GM12865 (cell line): Measurements from ENCODE around the gene ABHD8.

Source experiments
- DNase-seq: peaks from one replicate; pipeline ENCODE4 v3.0.0; 2010; ENCODE audit warnings: low read depth
- H3K4me3 ChIP-seq: 2 replicates; pipeline ENCODE4 v1.5.1; 2011; ENCODE audit warnings: mild to moderate bottlenecking, low read depth, low read length, control low read depth
- TF ChIP-seq, protein P1 (sequence below): IDR thresholded peaks from 2 replicates; pipeline ENCODE4 v1.5.1; 2011; ENCODE audit warnings: low read length, control low read depth, low read depth, inconsistent platforms; ENCODE audit not compliant: insufficient read depth; ENCODE audit errors: missing control alignments

ABHD8 gene

GRCh38 chr19:17338433-17339078 is 35.3 kb upstream of the ABHD8 start:
- DNase-seq, result no peak
- TF ChIP-seq, protein P1, sequence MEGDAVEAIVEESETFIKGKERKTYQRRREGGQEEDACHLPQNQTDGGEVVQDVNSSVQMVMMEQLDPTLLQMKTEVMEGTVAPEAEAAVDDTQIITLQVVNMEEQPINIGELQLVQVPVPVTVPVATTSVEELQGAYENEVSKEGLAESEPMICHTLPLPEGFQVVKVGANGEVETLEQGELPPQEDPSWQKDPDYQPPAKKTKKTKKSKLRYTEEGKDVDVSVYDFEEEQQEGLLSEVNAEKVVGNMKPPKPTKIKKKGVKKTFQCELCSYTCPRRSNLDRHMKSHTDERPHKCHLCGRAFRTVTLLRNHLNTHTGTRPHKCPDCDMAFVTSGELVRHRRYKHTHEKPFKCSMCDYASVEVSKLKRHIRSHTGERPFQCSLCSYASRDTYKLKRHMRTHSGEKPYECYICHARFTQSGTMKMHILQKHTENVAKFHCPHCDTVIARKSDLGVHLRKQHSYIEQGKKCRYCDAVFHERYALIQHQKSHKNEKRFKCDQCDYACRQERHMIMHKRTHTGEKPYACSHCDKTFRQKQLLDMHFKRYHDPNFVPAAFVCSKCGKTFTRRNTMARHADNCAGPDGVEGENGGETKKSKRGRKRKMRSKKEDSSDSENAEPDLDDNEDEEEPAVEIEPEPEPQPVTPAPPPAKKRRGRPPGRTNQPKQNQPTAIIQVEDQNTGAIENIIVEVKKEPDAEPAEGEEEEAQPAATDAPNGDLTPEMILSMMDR, result no peak
- H3K4me3 ChIP-seq, result peak overlapping the region; percentile 82

- peak overlapping the region; percentile 82 for H3K4me3 ChIP-seq
- TF ChIP-seq, protein P1, result no peak
- DNase-seq, result peak; percentile 71
Observed at GRCh38 chr19:17337675-17338432, 34.6 kb upstream of the ABHD8 start.

DNA sequence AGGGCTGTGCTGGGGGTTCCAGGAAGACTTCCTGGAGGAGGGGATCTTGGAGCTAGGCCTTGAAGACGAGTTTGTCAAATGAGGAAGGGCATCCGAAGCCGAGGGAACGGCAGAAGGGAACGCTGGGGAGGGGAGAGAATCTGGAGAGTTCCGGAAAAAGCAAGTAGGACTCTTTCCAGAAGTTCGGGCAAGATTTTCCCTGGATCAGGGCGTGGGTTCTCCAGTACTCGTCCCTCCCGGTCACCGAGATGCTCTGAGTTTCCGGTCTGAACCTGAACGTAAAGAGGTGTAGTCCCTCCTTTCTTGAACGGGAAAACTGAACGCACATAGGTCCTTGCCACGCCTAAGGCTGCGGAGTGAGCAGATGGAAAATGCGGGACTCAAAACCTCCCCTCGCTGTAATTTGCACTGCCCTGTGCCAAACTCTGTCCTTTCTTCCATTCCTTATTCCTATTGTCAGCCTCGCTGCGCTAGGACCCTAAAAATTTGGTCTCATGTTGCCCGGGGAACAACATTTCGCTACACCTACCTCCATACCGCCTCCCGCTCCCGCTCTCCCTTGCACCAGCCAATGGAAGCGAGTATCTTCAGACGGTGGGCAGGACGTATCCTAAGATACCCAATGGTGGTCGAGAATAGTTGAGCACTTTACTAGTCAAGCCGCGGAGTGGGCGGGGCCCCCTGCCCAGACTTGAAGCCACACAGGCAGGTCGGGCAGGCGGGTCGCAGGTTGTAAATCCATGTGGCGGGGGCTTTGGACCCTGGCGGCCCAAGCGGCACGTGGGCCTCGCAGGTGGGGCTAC is 33.8 kb upstream of the ABHD8 start, which contains the start of gene GTPBP3:
Gene GTPBP3, plus strand, starts transcription at position 682 of the 803 bp plus-strand sequence. Its CDS starts 59 bp downstream, at position 741.
- peak; percentile 99 for DNase-seq
- H3K4me3 ChIP-seq, result peak within 1 kb of the TSS; percentile 82
- TF ChIP-seq, protein P1, result no peak

GRCh38 chr19:17335575-17335974 is 32.4 kb upstream of the ABHD8 start:
- no peak for DNase-seq
- H3K4me3 ChIP-seq, result no peak overlapping the region
- TF ChIP-seq, protein P1, result no peak

DNA sequence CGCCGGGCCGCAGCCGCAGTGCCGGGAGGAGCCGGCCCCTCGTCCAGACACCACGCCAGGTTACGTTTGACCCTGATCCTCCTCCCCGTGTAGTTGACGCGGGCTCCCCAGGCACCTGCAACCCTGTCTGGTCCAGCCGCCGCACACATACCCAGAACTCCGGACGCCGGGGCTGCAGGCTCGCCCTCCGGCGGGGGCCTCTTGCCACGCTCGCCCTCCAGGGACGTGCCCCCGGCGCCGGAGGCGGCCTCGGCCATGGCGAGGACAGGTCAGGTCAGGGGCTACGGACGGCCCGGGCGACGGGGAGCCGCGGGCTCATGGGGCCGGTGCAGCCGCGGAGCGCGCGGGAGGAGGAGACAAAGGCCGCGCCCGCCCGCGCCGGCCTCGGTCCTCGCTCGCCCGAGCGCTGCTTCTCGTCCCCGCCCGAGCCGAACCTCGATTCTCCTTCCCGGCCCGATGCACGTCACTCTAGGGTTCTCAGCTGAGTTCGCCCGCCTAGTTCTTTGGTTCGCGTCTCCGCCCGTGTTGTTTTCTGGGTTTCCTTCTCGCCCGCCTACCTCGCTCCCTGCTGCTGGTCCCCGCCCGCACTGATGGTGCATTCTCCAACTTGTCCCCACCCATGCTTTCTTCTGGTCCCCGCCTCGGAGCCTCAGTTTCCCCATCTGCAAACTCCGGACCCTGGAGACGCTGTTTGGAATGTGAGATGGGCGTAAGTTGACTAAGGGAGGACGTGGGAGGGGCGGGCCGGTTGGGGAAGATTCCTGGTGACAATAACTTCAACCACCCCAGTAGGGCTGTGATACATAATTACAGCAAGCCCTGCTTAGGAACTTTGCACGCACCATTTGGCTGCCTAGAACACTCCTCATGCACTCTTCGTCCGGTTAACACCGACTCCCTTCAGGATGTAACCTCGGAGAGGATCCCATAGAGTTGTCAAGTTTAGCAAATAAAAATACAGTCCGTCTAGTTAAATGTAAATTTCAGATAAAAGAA is 31.5 kb upstream of the ABHD8 start, which contains the start of gene ANO8:
Gene ANO8, minus strand, starts transcription at position 442 of the 996 bp plus-strand sequence. Its CDS starts 185 bp downstream, at position 257.
- peak within 1 kb of the TSS; percentile 69 for H3K4me3 ChIP-seq
- DNase-seq, result peak; percentile 99
- TF ChIP-seq, protein P1, result no peak
